ENCODE data around the gene MUSTN1. TPM values are rescaled to one million over a fixed set of nuclear protein-coding genes. Genes with fewer than 3 reads are reported as not detected.

Gene MUSTN1
- total RNA-seq, 1 donor from 2014 or later: 6.9 TPM

GRCh38 chr3:52845157-52845556 lies 10.3 kb upstream of the MUSTN1 start:
- DNase-seq (ENCODE audit: low spot score): no peak
- H3K36me3 Mint-ChIP-seq (ENCODE audit: low read depth): peaks cover 12% of the 10 kb centered on the region
- H3K27me3 Mint-ChIP-seq (ENCODE audit: low read depth): no peaks in the 10 kb centered on the region
- H3K4me3 Mint-ChIP-seq (ENCODE audit: unreplicated experiment): peak overlapping the region; percentile 47
- H3K9me3 Mint-ChIP-seq (ENCODE audit: low read depth): no peaks in the 10 kb centered on the region
- H3K27ac Mint-ChIP-seq (ENCODE audit: unreplicated experiment): peak overlapping the region; percentile 95
- no peak for TF ChIP-seq CTCF (IDR thresholded peaks at IDR 0.05)
- peaks cover 52% of the 10 kb centered on the region for H3K4me1 Mint-ChIP-seq (ENCODE audit: low read depth)

GRCh38 chr3:52844290-52844975 lies 9.6 kb upstream of the MUSTN1 start:
- DNase-seq (ENCODE audit: low spot score): no peak
- Mint-ChIP-seq H3K4me3 (ENCODE audit: unreplicated experiment) (peak overlapping the region; percentile 47), H3K27ac (ENCODE audit: unreplicated experiment) (peak overlapping the region; percentile 95), H3K27me3 (ENCODE audit: low read depth) (no peaks in the 10 kb centered on the region), H3K4me1 (ENCODE audit: low read depth) (peaks cover 52% of the 10 kb centered on the region), H3K36me3 (ENCODE audit: low read depth) (peaks cover 13% of the 10 kb centered on the region), H3K9me3 (ENCODE audit: low read depth) (no peaks in the 10 kb centered on the region)
- no peak for TF ChIP-seq CTCF (IDR thresholded peaks at IDR 0.05)

- H3K27ac Mint-ChIP-seq (ENCODE audit: unreplicated experiment): peak overlapping the region; percentile 95
- H3K4me3 Mint-ChIP-seq (ENCODE audit: unreplicated experiment): no peak overlapping the region
- H3K4me1 Mint-ChIP-seq (ENCODE audit: low read depth): peaks cover 51% of the 10 kb centered on the region
- H3K9me3 Mint-ChIP-seq (ENCODE audit: low read depth): no peaks in the 10 kb centered on the region
- no peaks in the 10 kb centered on the region for H3K27me3 Mint-ChIP-seq (ENCODE audit: low read depth)
- no peak for DNase-seq (ENCODE audit: low spot score)
- TF ChIP-seq CTCF (IDR thresholded peaks at IDR 0.05): no peak
- H3K36me3 Mint-ChIP-seq (ENCODE audit: low read depth): peaks cover 13% of the 10 kb centered on the region
These were observed 9.1 kb upstream of the MUSTN1 start for GRCh38 chr3:52843881-52844280.

DNA sequence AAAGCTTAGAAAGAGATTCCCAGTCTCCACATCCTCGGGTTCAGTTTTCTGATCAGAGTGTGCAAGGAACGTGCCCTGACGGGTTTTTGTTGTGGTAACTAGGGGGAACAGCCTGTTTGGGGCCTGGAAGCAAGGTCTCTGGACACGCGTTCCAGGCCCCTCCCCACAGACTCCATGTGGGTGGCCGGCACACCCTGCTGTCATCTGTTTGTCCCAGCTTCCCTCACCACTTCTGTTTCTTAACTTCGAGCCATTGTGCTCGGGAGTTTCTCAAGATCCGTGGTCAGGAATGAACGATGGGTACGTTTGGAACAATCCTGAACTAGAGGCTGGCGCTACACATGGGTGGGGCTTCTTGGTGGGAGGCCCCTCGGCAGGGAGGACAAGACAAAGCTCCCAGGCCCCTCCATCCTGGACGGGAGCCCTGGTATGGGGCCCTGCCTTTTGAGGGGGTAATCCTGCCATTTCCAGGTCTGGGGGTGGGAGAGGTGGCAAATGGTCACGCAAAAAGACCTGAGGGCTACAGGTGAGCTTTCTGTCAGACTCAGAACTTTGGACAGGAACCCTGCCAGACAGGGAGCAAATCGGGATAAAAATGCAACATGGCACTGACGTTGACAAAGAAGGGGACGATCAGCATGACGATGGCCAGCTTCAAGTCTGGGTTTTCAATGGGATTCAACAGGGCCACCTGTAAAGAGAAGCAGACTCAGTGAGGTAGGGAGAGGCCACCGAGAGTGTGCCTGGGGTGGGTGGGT lies 8.5 kb upstream of the MUSTN1 start:
- no peak for TF ChIP-seq CTCF (IDR thresholded peaks at IDR 0.05)
- H3K27ac Mint-ChIP-seq (ENCODE audit: unreplicated experiment): no peak overlapping the region
- H3K4me3 Mint-ChIP-seq (ENCODE audit: unreplicated experiment): no peak overlapping the region
- H3K9me3 Mint-ChIP-seq (ENCODE audit: low read depth): no peaks in the 10 kb centered on the region
- DNase-seq (ENCODE audit: low spot score): no peak
- peaks cover 13% of the 10 kb centered on the region for H3K36me3 Mint-ChIP-seq (ENCODE audit: low read depth)
- peaks cover 46% of the 10 kb centered on the region for H3K4me1 Mint-ChIP-seq (ENCODE audit: low read depth)
- no peaks in the 10 kb centered on the region for H3K27me3 Mint-ChIP-seq (ENCODE audit: low read depth)

DNA sequence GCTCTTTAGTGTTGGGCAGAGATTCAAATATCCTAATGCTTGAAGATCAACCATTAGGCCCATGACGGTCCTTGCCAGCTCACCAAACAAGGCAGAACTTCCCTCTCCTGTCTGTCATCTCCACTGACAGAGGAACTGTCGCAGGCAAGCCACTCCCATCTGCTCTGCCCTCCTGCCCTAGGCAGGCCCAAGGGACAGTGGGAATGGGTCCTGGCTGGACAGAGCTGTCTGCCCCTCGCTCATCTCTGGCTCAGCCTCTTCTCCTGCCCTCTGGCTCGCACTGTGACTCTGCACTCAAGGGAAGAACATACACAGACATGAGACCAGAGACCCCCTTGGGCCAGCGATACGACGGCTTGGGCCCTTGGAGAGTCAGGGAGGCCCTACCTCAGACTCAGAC lies 7.6 kb upstream of the MUSTN1 start:
- Mint-ChIP-seq H3K4me3 (ENCODE audit: unreplicated experiment) (no peak overlapping the region), H3K9me3 (ENCODE audit: low read depth) (no peaks in the 10 kb centered on the region), H3K27me3 (ENCODE audit: low read depth) (no peaks in the 10 kb centered on the region), H3K36me3 (ENCODE audit: low read depth) (peaks cover 10% of the 10 kb centered on the region), H3K27ac (ENCODE audit: unreplicated experiment) (no peak overlapping the region), H3K4me1 (ENCODE audit: low read depth) (peaks cover 46% of the 10 kb centered on the region)
- DNase-seq (ENCODE audit: low spot score): no peak
- no peak for TF ChIP-seq CTCF (IDR thresholded peaks at IDR 0.05)
